Stimulated activated CD8-positive, alpha-beta memory T cell treated with anti-CD3 and anti-CD28 coated beads, Interleukin-7, amount 100 ng/mL, for 1 hour (primary cell): ENCODE measurements around the gene OR5D13.

ENCODE experiments used
- DNase-seq, 2 donors: peaks; one replicate each; pipeline ENCODE4 v3.0.0-alpha.2; 2020; ENCODE audit warnings: low read depth in 2 of 2

OR5D13 gene, protein sequence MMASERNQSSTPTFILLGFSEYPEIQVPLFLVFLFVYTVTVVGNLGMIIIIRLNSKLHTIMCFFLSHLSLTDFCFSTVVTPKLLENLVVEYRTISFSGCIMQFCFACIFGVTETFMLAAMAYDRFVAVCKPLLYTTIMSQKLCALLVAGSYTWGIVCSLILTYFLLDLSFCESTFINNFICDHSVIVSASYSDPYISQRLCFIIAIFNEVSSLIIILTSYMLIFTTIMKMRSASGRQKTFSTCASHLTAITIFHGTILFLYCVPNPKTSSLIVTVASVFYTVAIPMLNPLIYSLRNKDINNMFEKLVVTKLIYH

DNA sequence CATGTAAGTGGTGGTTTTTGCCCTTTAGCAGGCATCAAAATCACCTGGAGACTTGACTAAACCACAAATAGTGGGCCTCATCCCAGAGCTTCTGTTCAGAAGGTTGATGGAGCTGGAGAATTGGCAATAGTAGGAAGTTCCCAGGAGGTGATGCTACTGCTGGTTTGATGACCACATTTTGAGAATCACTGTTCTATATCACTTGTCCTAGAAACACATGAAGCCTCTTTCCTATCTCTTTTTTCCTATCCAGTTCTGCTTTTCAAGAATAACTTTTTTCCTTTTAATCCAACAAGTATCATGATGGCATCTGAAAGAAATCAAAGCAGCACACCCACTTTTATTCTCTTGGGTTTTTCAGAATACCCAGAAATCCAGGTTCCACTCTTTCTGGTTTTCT is at the start of gene OR5D13:
TSS of gene OR5D13 (plus strand) at position 301 of the 400 bp plus-strand sequence. CDS start at position 301, 0 bp downstream.
- no peak for DNase-seq

DNA sequence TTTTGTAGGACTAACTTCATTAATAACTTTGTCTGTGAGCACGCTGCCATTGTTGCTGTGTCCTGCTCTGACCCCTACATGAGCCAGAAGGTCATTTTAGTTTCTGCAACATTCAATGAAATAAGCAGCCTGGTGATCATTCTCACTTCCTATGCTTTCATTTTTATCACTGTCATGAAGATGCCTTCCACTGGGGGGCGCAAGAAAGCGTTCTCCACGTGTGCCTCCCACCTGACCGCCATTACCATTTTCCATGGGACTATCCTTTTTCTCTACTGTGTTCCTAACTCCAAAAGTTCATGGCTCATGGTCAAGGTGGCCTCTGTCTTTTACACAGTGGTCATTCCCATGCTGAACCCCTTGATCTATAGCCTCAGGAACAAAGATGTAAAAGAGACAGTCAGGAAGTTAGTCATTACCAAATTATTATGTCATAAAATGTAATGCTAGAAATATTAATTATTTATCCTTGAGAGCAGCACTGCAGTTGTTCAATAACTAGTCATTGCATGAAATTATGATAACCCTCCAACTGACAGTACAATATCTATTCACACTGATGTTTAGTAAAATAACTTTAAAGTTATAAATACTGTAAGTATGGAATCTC is 46.4 kb upstream of the OR5D13 start:
- DNase-seq, result no peak

DNA sequence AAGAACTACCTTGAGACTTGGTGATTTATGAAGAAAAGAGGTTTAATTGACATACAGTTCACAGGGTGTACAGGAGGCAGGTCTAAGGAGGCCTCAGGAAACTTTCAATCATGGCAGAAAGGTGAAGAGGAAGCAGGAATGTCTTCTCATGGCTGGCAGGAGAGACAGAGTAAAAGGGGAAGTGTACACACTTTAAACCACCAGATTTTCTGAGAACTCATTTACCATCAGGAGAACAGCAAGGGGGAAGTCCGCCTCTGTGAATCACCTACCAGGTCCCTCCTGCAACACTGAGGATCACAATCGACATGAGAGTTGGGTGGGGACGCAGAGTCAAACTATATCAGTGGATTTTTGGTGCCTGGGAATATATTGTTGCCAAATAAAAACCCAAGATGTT is 40.3 kb upstream of the OR5D13 start:
- no peak for DNase-seq

DNA sequence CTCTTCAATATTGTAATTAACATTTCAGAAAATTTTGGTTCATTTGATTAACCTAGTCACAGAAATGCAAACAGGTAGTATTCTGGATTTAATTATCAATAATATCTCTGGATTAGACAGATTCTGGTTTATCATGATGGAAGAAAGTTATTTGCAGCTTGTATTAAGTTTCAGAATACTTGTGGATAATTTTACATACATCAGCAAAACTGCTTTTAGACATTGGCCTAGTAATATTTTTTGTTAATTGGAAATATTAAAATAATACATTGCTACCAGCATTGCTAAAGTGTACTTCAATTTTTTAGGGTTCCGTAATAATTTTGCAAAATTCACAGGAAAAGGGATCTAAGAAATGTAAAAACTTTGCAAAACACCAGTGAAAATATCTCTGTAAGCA is 18.4 kb downstream of the OR5D13 start:
- no peak for DNase-seq

DNA sequence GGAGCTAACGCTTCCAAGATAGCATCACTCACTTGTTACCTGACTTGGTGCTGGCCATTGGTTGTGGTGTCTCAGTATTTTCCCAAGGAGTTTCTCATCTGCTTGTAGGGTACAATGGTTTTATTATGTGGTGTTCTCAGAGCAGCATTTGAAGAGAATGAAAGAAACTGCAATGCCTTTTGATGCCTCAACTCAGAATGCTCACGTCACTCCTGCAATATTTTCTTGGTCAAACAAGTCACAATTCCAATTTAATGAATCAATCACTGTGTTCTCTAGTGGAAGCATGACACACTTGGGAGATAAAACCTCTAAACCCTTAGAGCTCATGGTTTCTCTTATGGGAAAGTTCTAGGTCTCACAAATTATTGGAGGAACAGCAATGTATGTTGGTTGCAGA is 20.1 kb downstream of the OR5D13 start:
- no peak for DNase-seq

DNA sequence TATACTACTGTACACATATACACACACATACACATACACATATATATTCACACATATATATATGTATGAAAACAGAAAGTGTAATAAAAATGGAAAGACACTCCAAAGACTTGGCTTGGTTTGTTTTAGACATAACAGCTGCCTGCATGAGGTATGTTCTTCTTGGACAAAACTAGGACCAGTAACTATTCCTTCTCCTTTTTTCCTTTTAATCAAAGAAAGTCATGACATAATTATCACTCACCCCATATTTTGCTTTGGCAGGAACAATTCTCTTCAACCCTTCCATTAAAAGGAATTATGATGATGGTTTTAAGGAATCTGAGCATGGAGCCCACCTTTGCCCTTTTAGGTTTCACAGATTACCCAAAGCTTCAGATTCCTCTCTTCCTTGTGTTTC is 22.0 kb downstream of the OR5D13 start, which contains the start of gene OR5D14:
TSS of gene OR5D14 (plus strand) at position 301 of the 400 bp plus-strand sequence. CDS start at position 301, 0 bp downstream.
- no peak for DNase-seq

DNA sequence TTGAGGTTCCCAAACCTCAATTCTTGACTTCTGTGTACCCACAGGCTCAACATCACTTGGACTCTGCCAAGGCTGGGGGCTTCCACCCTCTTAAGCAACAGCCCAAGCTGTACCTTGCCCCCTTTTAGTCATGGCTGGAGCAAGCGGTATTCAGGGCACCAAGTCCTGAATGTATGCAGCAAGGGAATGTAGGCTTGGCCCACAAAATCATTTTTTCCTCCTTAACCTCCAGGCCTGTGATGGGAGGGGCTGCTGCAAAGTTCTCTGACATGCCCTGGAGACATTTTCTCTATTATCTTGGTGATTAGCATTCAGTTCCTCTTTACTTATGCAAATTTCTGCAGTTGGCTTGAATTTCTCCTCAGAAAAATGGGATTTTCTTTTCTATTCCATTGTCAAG is 33.0 kb downstream of the OR5D13 start:
- no peak for DNase-seq

DNA sequence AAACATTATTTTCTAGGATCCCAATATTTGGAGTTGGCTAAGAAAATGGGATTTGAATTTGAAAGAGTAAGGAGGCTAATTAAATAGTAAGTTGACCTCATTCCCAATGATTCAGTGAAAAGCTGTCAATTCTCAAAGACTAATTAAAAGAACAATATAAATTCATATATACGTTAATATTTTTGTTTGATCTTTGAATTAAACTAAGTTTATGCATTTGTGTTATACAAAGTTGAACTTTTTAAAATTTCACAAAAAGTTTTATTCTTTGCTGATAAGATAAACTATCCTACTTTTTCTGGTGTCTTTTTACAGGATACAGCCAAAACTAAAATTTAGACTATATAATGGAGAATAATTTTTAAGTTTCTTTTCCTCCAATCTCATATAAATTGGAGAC is 37.8 kb downstream of the OR5D13 start, which contains the start of gene OR5L1:
TSS of gene OR5L1 (plus strand) at position 301 of the 400 bp plus-strand sequence. CDS start 100 bp downstream, outside the sequence.
- DNase-seq, result no peak

DNA sequence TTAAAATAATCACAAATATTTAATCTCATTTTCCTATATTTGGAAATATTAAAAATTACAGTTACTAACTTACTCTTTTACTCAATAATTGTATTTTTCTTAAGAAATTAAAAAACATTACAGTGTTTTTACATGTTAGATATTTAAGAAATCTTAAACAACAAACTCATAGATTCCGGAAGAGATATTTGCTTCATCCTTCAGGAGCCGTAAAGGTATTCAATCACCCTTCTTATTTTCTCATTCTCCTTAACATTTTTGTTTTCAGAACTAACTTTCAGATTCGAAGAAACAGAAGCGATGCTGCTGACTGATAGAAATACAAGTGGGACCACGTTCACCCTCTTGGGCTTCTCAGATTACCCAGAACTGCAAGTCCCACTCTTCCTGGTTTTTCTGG is 46.1 kb downstream of the OR5D13 start, which contains the start of gene OR5D18:
TSS of gene OR5D18 (plus strand) at position 301 of the 400 bp plus-strand sequence. CDS start at position 301, 0 bp downstream.
- no peak for DNase-seq
